Uterus (tissue), 2 donors: ENCODE data around the gene GRIN3A.

Experiments used
- POLR2A ChIP-seq, 2 donors: fragments of 450-650 bp; IDR thresholded peaks; one replicate each; pipeline ENCODE4 v1.6.1; 2016; ENCODE audit warnings: antibody characterized with exemption in 2 of 2, mild to moderate bottlenecking in 1 of 2, moderate library complexity in 1 of 2
- TF ChIP-seq, protein P1 (sequence below), 4 experiments: fragments of 200-600 bp in 2 of 4; fragments of 450-650 bp in 2 of 4; sonication (generic) in 2 of 4; IDR thresholded peaks; one replicate each; pipeline ENCODE4 v1.5.1; 2016 to 2019; ENCODE audit warnings: antibody characterized with exemption in 4 of 4, mild to moderate bottlenecking in 2 of 4, moderate library complexity in 1 of 4

DNA sequence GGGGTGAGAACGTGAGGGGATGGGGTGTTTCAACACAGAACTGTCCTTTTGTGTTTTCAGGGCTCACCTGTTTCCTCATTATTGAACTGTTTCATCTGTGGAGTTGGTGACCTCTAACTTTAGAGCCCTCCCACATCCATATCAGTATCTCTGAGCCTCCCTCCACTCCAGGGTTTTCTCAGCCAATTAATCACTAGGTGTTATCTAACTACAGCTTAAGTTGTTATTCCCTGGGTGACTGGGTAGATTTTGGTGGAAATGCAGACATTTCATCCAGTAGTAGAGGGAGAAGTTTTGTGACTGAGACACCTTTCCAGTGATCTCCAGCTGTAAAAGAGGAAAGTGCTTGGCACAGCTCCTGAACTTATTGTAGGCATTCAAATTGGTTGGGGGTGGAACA is 167.3 kb downstream of the GRIN3A start:
- TF ChIP-seq, protein P1, sequence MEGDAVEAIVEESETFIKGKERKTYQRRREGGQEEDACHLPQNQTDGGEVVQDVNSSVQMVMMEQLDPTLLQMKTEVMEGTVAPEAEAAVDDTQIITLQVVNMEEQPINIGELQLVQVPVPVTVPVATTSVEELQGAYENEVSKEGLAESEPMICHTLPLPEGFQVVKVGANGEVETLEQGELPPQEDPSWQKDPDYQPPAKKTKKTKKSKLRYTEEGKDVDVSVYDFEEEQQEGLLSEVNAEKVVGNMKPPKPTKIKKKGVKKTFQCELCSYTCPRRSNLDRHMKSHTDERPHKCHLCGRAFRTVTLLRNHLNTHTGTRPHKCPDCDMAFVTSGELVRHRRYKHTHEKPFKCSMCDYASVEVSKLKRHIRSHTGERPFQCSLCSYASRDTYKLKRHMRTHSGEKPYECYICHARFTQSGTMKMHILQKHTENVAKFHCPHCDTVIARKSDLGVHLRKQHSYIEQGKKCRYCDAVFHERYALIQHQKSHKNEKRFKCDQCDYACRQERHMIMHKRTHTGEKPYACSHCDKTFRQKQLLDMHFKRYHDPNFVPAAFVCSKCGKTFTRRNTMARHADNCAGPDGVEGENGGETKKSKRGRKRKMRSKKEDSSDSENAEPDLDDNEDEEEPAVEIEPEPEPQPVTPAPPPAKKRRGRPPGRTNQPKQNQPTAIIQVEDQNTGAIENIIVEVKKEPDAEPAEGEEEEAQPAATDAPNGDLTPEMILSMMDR (IDR thresholded peaks at IDR 0.05), result no peak
- TF ChIP-seq POLR2A (IDR thresholded peaks at IDR 0.05), result no peak
